ENCODE measurements around the gene KRT77.
"Not testable (repeated sequence)": the region's sequence is repeated elsewhere in the genome, so short reads cannot be mapped to it uniquely, and the experiment has no call there.

Gene KRT77

GRCh38 chr12:52703424-52703823 is at the start of gene KRT77:
KRT77 (minus strand) TSS chr12:52703524; CDS start chr12:52703434, 90 bp downstream.
- DNase-seq (ENCODE audit: low spot score) = no peak

- DNase-seq (ENCODE audit: low spot score) = no peak
Measured at GRCh38 chr12:52752516-52752915, 49.2 kb upstream of the KRT77 start.

GRCh38 chr12:52751795-52752194 is 48.5 kb upstream of the KRT77 start:
- no peak for DNase-seq (ENCODE audit: low spot score)

- not testable (repeated sequence) for DNase-seq (ENCODE audit: low spot score)
Measured at GRCh38 chr12:52750532-52750931, 47.2 kb upstream of the KRT77 start.

GRCh38 chr12:52749827-52750226 is 46.5 kb upstream of the KRT77 start:
- no peak for DNase-seq (ENCODE audit: low spot score)

GRCh38 chr12:52748578-52748977 is 45.3 kb upstream of the KRT77 start:
- DNase-seq (ENCODE audit: low spot score) = no peak

- DNase-seq (ENCODE audit: low spot score) = no peak
Measured at GRCh38 chr12:52745554-52745953, 42.2 kb upstream of the KRT77 start.

- DNase-seq (ENCODE audit: low spot score) = no peak
Measured at GRCh38 chr12:52744493-52745156, 41.3 kb upstream of the KRT77 start.

- no peak for DNase-seq (ENCODE audit: low spot score)
Measured at GRCh38 chr12:52742822-52743457, 39.6 kb upstream of the KRT77 start.

- no peak for DNase-seq (ENCODE audit: low spot score)
Measured at GRCh38 chr12:52742196-52742580, 38.9 kb upstream of the KRT77 start.

- DNase-seq (ENCODE audit: low spot score) = peak; percentile 62
Measured at GRCh38 chr12:52741375-52742195, 38.3 kb upstream of the KRT77 start.

GRCh38 chr12:52740584-52740983 is 37.3 kb upstream of the KRT77 start:
- DNase-seq (ENCODE audit: low spot score) = no peak

GRCh38 chr12:52739963-52740362 is 36.6 kb upstream of the KRT77 start:
- DNase-seq (ENCODE audit: low spot score) = no peak

GRCh38 chr12:52735816-52736632 is 32.7 kb upstream of the KRT77 start:
- no peak for DNase-seq (ENCODE audit: low spot score)

- DNase-seq (ENCODE audit: low spot score) = no peak
Measured at GRCh38 chr12:52735106-52735505, 31.8 kb upstream of the KRT77 start.

- no peak for DNase-seq (ENCODE audit: low spot score)
Measured at GRCh38 chr12:52730793-52731192, 27.5 kb upstream of the KRT77 start.

- no peak for DNase-seq (ENCODE audit: low spot score)
Measured at GRCh38 chr12:52730383-52730782, 27.1 kb upstream of the KRT77 start.

GRCh38 chr12:52729147-52729546 is 25.8 kb upstream of the KRT77 start:
- no peak for DNase-seq (ENCODE audit: low spot score)

- no peak for DNase-seq (ENCODE audit: low spot score)
Measured at GRCh38 chr12:52728374-52728773, 25.1 kb upstream of the KRT77 start.

GRCh38 chr12:52727037-52727436 is 23.7 kb upstream of the KRT77 start:
- DNase-seq (ENCODE audit: low spot score) = no peak

GRCh38 chr12:52726451-52726850 is 23.1 kb upstream of the KRT77 start:
- DNase-seq (ENCODE audit: low spot score) = no peak

- DNase-seq (ENCODE audit: low spot score) = no peak
Measured at GRCh38 chr12:52724384-52724783, 21.1 kb upstream of the KRT77 start.

Data from GM03348 (cell line).